ENCODE results near the gene CLSTN1.
A peak's percentile ranks its signal among the peaks of the same experiment; 100 is the strongest.
"Not testable (repeated sequence)": the region's sequence is repeated elsewhere in the genome, so short reads cannot be mapped to it uniquely, and the experiment has no call there.

Gene CLSTN1

DNA sequence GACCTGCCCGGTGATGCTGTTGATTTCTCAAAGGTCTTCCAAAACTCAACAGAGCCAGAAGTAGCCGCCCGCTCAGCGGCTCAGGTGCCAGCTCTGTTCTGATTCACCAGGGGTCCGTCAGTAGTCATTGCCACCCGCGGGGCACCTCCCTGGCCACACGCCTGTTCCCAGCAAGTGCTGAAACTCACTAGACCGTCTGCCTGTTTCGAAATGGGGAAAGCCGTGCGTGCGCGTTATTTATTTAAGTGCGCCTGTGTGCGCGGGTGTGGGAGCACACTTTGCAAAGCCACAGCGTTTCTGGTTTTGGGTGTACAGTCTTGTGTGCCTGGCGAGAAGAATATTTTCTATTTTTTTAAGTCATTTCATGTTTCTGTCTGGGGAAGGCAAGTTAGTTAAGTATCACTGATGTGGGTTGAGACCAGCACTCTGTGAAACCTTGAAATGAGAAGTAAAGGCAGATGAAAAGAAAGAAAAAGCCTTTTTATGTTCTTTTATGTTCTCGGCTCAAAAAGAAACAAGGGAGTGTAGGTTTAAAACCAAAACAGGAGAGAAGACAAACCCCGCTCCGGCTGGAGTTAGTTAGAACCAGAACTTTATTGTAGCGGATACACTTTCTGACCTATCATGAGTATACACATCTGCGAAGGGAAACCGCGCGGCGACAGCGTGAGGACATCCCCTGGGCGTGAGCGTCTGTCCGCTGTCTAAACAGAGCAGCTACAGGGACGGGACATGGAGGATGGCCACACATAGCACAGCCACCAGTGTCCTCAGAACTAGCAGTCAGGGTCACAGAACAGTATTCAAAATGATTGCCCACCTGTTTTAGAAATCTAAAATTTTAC is 95.1 kb downstream of the CLSTN1 start:
- no peak for DNase-seq (ENCODE audit: low spot score)

DNA sequence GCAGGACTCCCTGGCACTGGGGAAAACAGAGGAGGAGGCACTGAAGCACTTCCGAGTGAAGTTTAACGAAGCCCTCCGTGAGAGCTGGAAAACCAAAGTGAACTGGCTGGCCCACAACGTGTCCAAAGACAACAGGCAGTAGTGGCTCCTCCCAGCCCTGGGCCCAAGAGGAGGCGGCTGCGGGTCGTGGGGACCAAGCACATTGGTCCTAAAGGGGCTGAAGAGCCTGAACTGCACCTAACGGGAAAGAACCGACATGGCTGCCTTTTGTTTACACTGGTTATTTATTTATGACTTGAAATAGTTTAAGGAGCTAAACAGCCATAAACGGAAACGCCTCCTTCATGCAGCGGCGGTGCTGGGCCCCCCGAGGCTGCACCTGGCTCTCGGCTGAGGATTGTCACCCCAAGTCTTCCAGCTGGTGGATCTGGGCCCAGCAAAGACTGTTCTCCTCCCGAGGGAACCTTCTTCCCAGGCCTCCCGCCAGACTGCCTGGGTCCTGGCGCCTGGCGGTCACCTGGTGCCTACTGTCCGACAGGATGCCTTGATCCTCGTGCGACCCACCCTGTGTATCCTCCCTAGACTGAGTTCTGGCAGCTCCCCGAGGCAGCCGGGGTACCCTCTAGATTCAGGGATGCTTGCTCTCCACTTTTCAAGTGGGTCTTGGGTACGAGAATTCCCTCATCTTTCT is 96.7 kb downstream of the CLSTN1 start:
- DNase-seq (ENCODE audit: low spot score): no peak

DNA sequence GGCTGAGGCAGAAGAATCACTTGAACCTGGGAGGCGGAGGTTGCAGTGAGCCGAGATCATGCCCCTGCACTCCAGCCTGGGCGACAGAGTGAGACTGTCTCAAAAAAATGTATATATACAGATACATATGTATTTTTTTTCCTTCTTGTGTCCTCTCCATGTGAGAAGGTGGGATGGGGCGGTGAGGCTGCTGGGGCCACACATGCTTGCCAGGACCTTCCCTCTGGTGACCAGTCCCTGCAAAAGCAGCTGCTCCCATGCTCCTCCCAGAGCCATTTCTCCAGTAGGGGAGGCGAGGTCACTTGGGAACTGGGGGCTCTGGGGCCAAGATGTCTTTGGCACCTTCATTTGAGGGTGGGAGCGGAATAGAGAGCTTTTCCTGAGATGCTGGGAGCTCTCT is 97.4 kb downstream of the CLSTN1 start:
- no peak for DNase-seq (ENCODE audit: low spot score)

DNA sequence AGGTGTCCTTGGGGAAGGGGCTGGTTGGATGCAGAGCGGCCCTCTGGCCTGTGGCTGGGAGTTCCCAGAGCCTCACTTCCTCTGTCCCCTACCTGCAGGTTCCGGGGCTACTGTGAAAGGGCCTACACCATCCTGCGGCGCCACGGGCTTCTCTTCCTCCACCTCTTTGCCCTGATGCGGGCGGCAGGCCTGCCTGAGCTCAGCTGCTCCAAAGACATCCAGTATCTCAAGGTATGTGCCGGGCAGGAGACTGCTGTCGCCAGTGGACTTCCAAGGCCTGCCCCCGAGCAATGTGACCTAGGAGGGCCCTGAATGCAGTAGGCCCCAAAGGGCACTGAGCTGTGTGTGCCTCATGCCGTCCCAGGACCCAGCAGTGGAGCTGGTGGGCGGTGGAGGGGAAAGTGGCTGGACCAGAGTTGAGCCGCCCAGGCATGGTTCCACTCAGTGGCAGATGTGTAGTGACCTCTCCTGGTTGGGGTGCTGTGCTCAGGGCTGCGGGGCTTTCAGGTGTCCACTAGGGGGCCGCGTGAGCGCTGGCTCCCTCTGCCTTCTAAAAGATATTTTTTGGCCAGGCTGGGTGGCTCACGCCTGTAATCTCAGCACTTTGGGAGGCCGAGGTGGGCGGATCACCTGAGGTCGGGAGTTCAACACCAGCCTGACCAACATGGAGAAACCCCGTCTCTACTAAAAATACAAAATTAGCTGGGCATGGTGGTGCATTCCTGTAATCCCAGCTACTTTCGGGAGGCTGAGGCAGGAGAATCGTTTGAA is 98.9 kb downstream of the CLSTN1 start:
- DNase-seq (ENCODE audit: low spot score): peak; percentile 68

DNA sequence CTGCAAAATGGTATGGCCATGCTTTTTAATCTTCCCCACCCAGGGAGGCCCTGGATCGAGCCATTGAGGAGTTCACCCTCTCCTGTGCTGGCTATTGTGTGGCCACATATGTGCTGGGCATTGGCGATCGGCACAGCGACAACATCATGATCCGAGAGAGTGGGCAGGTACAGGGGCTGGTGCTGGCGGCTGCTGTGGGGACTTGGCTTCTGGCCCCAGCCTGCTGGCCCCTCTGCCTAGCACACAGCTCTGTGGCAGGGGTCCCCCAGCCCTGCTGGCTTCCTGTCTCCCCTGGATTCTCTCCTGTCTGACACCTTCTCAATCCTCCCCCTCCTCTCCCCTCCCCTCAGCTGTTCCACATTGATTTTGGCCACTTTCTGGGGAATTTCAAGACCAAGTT is 99.8 kb downstream of the CLSTN1 start:
- DNase-seq (ENCODE audit: low spot score): no peak

DNA sequence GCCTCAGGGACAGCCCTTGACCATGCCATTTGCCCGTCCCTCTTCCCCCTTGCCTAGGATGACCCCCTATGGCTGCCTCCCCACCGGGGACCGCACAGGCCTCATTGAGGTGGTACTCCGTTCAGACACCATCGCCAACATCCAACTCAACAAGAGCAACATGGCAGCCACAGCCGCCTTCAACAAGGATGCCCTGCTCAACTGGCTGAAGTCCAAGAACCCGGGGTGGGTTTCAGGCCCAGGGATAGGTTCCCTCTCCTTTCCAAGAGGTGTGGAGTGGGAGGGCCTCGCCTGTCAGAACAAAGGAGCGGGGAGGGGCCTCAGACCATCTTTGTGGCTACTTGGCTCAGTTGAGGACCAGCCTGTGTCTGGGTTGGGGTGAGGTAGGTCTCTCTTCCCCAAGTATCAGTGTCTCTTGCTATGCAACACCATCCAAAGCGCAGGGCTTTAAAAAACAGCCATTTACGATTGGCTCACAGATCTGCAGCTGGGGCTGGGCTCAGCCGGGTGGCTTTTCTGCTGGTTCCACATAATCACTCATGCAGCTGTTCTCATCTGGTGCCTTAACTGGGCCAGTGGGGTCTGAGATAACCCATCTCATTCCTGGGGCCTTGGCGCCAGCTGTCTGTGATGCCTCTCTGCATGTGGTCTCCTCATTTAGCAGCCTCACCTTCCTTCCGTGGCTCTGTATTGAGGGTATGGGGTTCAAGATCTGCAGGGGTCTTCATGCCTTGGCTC is 100.5 kb downstream of the CLSTN1 start:
- DNase-seq (ENCODE audit: low spot score): no peak

DNA sequence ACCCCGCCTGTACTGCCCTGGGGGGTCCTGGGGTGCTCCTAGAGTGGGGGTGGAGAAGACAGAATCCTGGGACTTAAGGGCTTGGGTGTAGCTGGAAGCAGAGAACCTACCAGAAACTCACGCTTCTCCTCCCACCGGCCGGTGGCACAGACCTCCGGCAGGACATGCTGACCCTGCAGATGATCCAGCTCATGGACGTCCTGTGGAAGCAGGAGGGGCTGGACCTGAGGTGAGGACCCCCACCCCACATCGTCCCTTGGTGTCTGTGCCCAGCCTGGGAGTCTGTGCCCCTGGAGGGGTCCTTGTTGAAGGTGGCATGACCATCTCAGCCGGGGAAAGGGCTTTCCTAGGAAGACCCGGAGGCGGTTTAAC is 101.4 kb downstream of the CLSTN1 start:
- DNase-seq (ENCODE audit: low spot score): no peak

DNA sequence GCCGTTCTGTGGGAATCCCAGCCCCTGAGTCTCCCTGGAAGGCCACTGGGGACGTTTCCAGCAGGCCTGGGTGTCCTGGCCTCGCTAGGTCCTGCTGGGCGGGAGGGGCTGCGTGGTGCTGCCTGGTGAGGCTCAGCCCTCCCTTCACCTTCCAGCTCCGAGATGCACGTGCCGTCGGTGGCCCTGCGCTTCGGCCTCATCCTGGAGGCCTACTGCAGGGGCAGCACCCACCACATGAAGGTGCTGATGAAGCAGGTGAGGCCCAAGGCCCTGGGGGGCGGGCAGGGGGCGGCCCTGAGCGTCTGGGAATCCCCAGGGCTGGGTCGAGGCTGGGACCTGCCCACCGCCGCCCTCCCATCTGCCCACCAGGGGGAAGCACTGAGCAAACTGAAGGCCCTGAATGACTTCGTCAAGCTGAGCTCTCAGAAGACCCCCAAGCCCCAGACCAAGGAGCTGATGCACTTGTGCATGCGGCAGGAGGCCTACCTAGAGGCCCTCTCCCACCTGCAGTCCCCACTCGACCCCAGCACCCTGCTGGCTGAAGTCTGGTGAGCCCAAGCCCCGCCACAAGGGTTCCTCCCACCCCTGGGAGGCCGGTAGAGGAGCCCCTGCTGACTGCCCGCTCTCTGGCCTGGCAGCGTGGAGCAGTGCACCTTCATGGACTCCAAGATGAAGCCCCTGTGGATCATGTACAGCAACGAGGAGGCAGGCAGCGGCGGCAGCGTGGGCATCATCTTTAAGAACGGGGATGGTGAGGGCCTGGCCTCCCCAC is 102.0 kb downstream of the CLSTN1 start:
- DNase-seq (ENCODE audit: low spot score): peak; percentile 33

DNA sequence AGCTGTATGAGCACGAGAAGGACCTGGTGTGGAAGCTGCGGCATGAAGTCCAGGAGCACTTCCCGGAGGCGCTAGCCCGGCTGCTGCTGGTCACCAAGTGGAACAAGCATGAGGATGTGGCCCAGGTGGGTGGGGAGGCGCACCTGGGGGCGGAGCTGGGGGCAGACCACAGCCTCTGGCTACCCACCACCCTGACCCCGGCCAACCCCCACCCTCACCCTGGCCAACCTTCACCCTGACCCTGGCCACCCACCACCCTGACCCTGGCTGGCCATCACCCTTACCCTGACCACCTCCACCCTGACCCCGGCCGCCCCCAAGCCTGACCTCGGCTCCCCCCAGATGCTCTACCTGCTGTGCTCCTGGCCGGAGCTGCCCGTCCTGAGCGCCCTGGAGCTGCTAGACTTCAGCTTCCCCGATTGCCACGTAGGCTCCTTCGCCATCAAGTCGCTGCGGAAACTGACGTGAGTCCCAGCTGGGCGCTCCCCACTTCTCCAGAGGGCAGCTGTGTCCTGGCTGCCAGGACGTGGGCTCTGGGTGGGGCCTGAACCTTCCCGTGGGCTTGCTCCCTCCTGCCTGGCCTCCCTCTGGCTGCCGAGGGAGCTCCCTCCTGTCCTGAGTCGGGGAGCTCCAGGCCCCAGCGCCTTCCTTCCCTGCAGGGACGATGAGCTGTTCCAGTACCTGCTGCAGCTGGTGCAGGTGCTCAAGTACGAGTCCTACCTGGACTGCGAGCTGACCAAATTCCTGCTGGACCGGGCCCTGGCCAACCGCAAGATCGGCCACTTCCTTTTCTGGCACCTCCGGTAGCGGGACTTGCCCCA is 102.8 kb downstream of the CLSTN1 start:
- no peak for DNase-seq (ENCODE audit: low spot score)

DNA sequence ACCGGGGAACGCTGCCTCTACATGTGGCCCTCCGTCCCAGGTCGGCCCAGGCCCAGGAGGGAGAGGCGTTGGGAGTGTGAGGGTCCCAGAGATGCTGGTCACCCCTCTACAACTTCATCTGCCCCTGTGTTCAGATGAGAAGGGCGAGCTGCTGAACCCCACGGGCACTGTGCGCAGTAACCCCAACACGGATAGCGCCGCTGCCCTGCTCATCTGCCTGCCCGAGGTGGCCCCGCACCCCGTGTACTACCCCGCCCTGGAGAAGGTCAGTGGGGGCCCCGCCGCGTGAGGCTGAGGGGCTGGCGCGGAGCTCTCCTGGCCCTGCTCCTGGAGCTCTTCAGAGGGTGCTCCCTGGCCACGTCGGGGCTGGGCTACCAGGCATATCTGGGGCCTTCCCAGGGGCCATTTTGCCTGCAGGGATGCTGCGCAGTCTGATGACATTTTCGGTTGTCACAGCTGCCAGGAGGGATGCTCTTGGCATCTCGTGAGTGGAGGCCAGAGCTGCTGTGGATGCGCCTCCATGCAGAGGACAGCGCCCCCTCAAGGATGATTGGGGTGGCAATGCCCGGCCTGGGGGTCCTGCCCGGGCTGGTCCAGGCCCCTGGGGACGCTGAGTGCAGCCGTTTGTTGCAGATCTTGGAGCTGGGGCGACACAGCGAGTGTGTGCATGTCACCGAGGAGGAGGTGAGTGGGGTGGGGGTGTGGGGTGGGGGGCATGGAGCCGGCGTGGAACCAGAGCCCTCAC is 103.6 kb downstream of the CLSTN1 start:
- no peak for DNase-seq (ENCODE audit: low spot score)

DNA sequence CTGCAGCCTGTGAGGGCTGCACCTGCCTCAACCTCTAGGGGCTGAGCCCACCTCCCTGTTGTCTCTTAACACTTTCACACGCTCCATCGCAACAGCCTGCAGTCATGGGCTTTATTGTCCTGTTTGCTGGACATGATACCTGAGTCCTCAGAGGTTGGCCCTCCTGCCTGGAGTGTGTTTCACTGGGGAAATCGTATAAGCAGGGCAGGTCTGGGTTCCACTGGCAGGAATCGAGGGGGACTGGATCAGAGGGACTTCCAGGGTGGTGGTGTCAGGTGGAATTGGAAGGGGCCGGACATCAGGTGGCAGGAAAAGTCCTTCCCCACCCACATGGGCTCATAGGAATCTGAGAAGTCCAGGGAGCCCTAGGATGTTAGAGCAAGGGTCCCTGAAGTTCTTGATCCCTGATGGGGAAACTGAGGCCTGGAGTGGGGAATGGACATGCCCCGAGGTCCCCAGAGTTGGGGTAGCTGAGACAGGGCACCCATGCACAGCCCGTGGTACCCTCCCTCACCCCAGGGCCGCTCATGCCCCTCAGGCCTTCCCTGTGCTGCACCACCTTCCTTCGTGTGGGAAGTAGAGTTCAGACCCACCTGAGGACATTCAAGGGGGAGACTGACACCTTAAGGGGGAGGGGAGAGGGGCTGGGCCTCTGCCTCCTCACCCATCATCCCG is 105.6 kb downstream of the CLSTN1 start:
- DNase-seq (ENCODE audit: low spot score): no peak

DNA sequence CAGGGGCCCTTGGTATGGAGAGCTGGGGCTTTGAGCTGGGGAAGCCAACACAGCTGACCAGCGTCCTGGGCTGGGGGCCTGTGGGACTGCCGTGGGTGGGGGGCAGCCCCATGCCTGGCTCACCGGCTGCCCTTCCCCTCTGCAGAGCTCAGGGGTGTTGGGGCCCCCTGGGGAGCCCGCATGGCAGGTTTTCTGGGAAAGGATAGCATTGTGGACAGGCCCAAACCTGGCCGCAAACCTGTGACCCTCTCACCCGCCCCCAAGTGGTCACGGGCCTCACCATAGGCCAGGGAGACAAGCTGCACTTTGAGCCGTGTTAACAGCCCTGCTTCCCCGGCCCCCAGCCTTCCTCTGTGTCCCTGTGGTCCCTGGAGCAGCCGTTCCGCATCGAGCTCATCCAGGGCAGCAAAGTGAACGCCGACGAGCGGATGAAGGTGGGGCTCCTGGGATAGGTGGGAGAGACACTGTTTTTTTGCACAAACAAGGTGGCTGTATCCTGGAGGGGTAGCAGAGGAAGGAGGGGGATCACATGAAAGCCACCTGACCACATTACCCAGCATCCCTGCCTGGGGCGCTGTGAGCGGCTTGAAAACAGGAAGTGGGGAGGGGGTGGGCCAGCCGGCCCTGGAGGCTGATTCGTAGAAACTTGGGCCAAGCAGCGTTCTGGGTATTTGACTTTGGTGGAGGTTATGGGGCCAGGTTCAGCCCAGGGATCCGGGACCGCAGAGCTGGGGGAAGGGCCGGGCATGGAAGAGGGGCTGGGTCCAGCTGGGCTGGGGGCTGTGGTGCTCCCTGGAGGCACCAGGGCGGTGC is 106.4 kb downstream of the CLSTN1 start:
- peak; percentile 46 for DNase-seq (ENCODE audit: low spot score)

DNA sequence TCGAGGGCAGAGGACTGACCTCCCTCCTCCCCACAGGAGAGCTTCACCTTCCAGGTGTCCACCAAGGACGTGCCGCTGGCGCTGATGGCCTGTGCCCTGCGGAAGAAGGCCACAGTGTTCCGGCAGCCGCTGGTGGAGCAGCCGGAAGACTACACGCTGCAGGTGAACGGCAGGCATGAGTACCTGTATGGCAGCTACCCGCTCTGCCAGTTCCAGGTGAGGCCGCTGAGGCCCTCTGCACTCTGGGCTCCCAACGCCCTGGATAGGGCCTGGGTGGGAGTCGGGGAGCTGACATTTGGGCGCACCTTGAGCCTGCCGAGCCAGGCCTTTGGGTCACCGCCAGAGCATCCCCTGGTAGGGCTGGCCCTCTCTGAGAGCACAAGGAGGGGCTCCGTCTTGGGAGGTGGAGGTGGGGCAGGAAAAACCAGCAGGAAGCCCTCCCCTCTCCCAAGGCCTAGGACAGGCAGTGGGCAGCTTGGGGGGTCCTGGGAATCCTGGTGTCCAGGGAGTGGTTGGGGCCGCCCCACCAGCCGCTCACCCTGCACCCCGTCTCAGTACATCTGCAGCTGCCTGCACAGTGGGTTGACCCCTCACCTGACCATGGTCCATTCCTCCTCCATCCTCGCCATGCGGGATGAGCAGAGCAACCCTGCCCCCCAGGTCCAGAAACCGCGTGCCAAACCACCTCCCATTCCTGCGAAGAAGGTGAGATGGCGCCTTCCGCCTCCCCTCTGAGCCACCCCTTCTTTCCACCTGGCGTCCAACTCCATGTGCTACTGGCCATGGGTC is 107.2 kb downstream of the CLSTN1 start:
- DNase-seq (ENCODE audit: low spot score): no peak

DNA sequence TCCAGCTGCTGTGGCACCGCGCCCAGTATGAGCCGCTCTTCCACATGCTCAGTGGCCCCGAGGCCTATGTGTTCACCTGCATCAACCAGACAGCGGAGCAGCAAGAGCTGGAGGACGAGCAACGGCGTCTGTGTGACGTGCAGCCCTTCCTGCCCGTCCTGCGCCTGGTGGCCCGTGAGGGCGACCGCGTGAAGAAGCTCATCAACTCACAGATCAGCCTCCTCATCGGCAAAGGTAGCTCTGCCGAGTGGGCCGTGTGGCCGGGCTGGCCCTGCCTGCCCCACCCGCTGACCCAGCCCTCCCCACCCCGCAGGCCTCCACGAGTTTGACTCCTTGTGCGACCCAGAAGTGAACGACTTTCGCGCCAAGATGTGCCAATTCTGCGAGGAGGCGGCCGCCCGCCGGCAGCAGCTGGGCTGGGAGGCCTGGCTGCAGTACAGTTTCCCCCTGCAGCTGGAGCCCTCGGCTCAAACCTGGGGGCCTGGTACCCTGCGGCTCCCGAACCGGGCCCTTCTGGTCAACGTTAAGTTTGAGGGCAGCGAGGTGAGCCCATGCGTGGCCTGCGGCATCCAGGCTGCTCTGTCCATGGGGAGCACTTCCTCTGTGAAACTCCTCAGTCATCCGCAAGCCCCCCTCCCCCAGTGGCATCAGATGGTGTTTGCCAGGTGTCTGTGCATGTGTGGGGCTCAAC is 108.1 kb downstream of the CLSTN1 start:
- DNase-seq (ENCODE audit: low spot score): no peak

DNA sequence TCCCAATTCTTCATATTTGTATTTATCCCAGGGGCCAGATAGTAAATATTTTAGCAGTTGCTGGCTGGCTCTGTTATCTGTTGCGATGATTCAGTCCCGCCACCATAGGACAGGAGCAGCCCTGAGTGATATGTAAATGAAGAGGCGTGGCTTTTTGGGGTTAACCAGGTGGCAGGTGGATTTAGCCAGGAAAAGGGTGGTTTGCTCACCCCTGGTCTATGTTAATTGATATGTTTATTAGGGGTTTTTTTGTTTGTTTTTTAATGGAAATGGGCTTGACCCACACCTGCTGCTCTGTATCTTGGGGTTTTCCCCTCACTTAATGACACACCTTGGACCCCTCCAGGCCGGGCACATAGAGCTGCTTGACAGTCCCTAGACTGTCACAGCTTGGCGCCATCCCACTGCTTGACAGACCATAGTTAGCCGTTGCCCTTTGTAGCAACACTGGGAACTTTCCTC is 109.5 kb downstream of the CLSTN1 start:
- no peak for DNase-seq (ENCODE audit: low spot score)

DNA sequence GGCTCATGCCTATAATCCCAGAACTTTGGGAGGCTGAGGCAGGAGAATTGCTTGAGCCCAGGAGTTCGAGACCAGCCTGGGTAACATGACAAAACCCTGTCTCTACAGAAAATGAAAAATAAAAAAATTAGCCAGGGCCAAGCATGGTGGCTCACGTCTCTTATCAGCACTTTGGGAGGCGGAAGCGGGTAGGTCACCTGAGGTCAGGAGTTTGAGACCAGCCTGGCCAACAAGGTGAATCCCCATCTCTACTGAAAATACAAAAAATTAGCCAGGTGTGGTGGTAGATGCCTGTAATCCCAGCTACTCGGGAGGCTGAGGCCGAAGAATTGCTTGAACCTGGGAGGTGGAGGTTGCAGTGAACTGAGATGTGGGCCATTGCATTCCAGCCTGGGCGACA is 111.0 kb downstream of the CLSTN1 start:
- not testable (repeated sequence) for DNase-seq (ENCODE audit: low spot score)
